H9 (cell line): ENCODE measurements around the gene DPP3. TPM values are rescaled to one million over a fixed set of nuclear protein-coding genes. Genes with fewer than 3 reads are reported as not detected.

ENCODE experiments used
- DNase-seq: peaks from one replicate; pipeline ENCODE4 v3.0.0-alpha.2; 2017
- H2AFZ ChIP-seq: one replicate; pipeline ENCODE4 v1.6.1; 2013; ENCODE audit warnings: mild to moderate bottlenecking, low read length, control low read depth, moderate library complexity
- H2AK5ac ChIP-seq: 2 replicates; pipeline ENCODE4 v1.6.1; 2013; ENCODE audit warnings: low read length, control low read depth, mixed read lengths; ENCODE audit not compliant: insufficient read length
- H2BK120ac ChIP-seq: one replicate; pipeline ENCODE4 v1.6.1; 2013; ENCODE audit warnings: low read depth, mild to moderate bottlenecking, low read length, control low read depth, inconsistent platforms; ENCODE audit not compliant: poor library complexity, severe bottlenecking
- H2BK12ac ChIP-seq: 2 replicates; pipeline ENCODE4 v1.6.1; 2013; ENCODE audit warnings: low read length, control low read depth, mixed read lengths, low read depth; ENCODE audit not compliant: insufficient read length
- H2BK15ac ChIP-seq: 2 replicates; pipeline ENCODE4 v1.6.1; 2013; ENCODE audit warnings: low read depth, low read length, control low read depth
- H2BK20ac ChIP-seq: one replicate; pipeline ENCODE4 v1.6.1; 2013; ENCODE audit warnings: low read depth, mild to moderate bottlenecking, low read length, control low read depth, inconsistent platforms; ENCODE audit not compliant: poor library complexity, severe bottlenecking
- H2BK5ac ChIP-seq: 2 replicates; pipeline ENCODE4 v1.6.1; 2013; ENCODE audit warnings: low read length, control low read depth, mixed read lengths; ENCODE audit not compliant: insufficient read length
- H3K14ac ChIP-seq: 2 replicates; pipeline ENCODE4 v1.6.1; 2013; ENCODE audit warnings: low read length, control low read depth; ENCODE audit not compliant: insufficient read depth
- H3K18ac ChIP-seq: 2 replicates; pipeline ENCODE4 v1.6.1; 2013; ENCODE audit warnings: low read depth, mild to moderate bottlenecking, mixed read lengths, low read length, control low read depth; ENCODE audit not compliant: insufficient read length
- H3K23ac ChIP-seq: 2 replicates; pipeline ENCODE4 v1.6.1; 2013; ENCODE audit warnings: low read length, control low read depth, mixed read lengths, low read depth; ENCODE audit not compliant: insufficient read length
- H3K23me2 ChIP-seq: 2 replicates; pipeline ENCODE4 v1.6.1; 2013; ENCODE audit warnings: low read depth, mild to moderate bottlenecking, mixed read lengths, low read length, control low read depth; ENCODE audit not compliant: insufficient read length, poor library complexity, severe bottlenecking
- H3K27ac ChIP-seq: 2 replicates; pipeline ENCODE4 v1.5.1; 2013; ENCODE audit warnings: low read length, control low read depth, mixed read lengths, low read depth; ENCODE audit not compliant: insufficient read length
- H3K27me3 ChIP-seq: 2 replicates; pipeline ENCODE4 v1.6.1; 2013; ENCODE audit warnings: low read length, control low read depth, inconsistent platforms; ENCODE audit not compliant: insufficient read depth
- H3K4ac ChIP-seq: 2 replicates; pipeline ENCODE4 v1.6.1; 2013; ENCODE audit warnings: low read depth, mild to moderate bottlenecking, control low read depth, inconsistent platforms, low read length, moderate library complexity
- H3K4me1 ChIP-seq: 2 replicates; pipeline ENCODE4 v1.6.1; 2013; ENCODE audit warnings: low read length, control low read depth, inconsistent platforms; ENCODE audit not compliant: insufficient read depth
- H3K4me2 ChIP-seq: 2 replicates; pipeline ENCODE4 v1.6.1; 2013; ENCODE audit warnings: low read length, control low read depth, mixed read lengths; ENCODE audit not compliant: insufficient read length, insufficient read depth
- H3K56ac ChIP-seq: 2 replicates; pipeline ENCODE4 v1.6.1; 2013; ENCODE audit warnings: low read depth, mild to moderate bottlenecking, mixed read lengths, low read length, control low read depth; ENCODE audit not compliant: insufficient read length
- H3K79me1 ChIP-seq: 2 replicates; pipeline ENCODE4 v1.6.1; 2013; ENCODE audit warnings: low read depth, mild to moderate bottlenecking, moderate library complexity, low read length, control low read depth, inconsistent platforms; ENCODE audit not compliant: insufficient read depth, poor library complexity, severe bottlenecking
- H3K79me2 ChIP-seq: 2 replicates; pipeline ENCODE4 v1.6.1; 2013; ENCODE audit warnings: low read length, control low read depth, inconsistent platforms; ENCODE audit not compliant: insufficient read depth
- H3K9ac ChIP-seq: 2 replicates; pipeline ENCODE4 v1.6.1; 2013; ENCODE audit warnings: low read length, control low read depth, mixed read lengths; ENCODE audit not compliant: insufficient read length; ENCODE audit errors: extremely low read depth
- H3K9me3 ChIP-seq: one replicate; pipeline ENCODE4 v1.6.1; 2013; ENCODE audit warnings: low read depth, low read length, inconsistent platforms; ENCODE audit not compliant: control insufficient read depth
- H3T11ph ChIP-seq: one replicate; pipeline ENCODE4 v1.6.1; 2013; ENCODE audit warnings: mild to moderate bottlenecking, low read length, control low read depth, inconsistent platforms
- H4K20me1 ChIP-seq: one replicate; pipeline ENCODE4 v1.6.1; 2013; ENCODE audit not compliant: control insufficient read depth, insufficient read length, insufficient read depth
- H4K5ac ChIP-seq: 2 replicates; pipeline ENCODE4 v1.6.1; 2013; ENCODE audit warnings: low read depth, mild to moderate bottlenecking, mixed read lengths, low read length, control low read depth; ENCODE audit not compliant: insufficient read length
- H4K8ac ChIP-seq: replicated peaks from 2 replicates; pipeline ENCODE4 v1.6.1; 2013; ENCODE audit warnings: low read length, control low read depth, mixed read lengths, low read depth; ENCODE audit not compliant: insufficient read length
- H4K91ac ChIP-seq: 2 replicates; pipeline ENCODE4 v1.6.1; 2013; ENCODE audit warnings: low read depth, mild to moderate bottlenecking, moderate library complexity, mixed read lengths, low read length, control low read depth; ENCODE audit not compliant: insufficient read length
- H3K27ac Mint-ChIP-seq, 3 experiments: 2 replicates in 2 of 3; 3 replicates in 1 of 3; pipeline ENCODE4 v1.8.0; 2020 to 2021; ENCODE audit warnings: mixed read lengths in 3 of 3, mild to moderate bottlenecking in 1 of 3, moderate library complexity in 1 of 3
- H3K27me3 Mint-ChIP-seq: 2 replicates; pipeline ENCODE4 v1.8.0; 2021; ENCODE audit warnings: low read depth, mild to moderate bottlenecking, moderate library complexity, mixed read lengths
- H3K36me3 Mint-ChIP-seq, 3 experiments: 2 replicates in 2 of 3; 3 replicates in 1 of 3; pipeline ENCODE4 v1.8.0; 2020 to 2021; ENCODE audit warnings: low read depth in 3 of 3, mixed read lengths in 3 of 3; ENCODE audit not compliant: insufficient read depth in 1 of 3
- H3K4me1 Mint-ChIP-seq, 2 experiments: 2 replicates each; pipeline ENCODE4 v1.8.0; 2020; ENCODE audit warnings: mixed read lengths in 2 of 2
- H3K4me3 Mint-ChIP-seq, 2 experiments: 2 replicates in 1 of 2; 3 replicates in 1 of 2; pipeline ENCODE4 v1.8.0; 2020 to 2021; ENCODE audit warnings: mild to moderate bottlenecking in 2 of 2, mixed read lengths in 2 of 2, moderate library complexity in 1 of 2
- H3K9me3 Mint-ChIP-seq, 2 experiments: 2 replicates in 1 of 2; 3 replicates in 1 of 2; pipeline ENCODE4 v1.8.0; 2020; ENCODE audit warnings: mild to moderate bottlenecking in 2 of 2, mixed read lengths in 2 of 2, moderate library complexity in 1 of 2
- CTCF ChIP-seq: fragments of 200-600 bp; sonication (generic); conservative IDR thresholded peaks from 3 replicates; pipeline ENCODE4 v1.8.0; 2021; ENCODE audit warnings: antibody characterized with exemption, mild to moderate bottlenecking
- WGBS: extraction: QIAGEN DNeasy Blood & Tissue Kit; methylation state at CpG from one replicate; pipeline ENCODE4 v1.1.7; 2013; ENCODE audit warnings: missing lambda C conversion rate, low lambda C conversion rate, mixed read lengths; ENCODE audit not compliant: insufficient read length; ENCODE audit errors: extremely low coverage; 5-methylcytosine and 5-hydroxymethylcytosine counted together
- total RNA-seq: library from RNA; stranded (reverse); gene quantifications from 2 replicates; pipeline ENCODE4 v1.2.1, GENCODE V29; 2021

Gene DPP3
- total RNA-seq, 1 experiment from 2014 or later: 85.3 TPM

- Histone ChIP-seq H3K9ac (no peak overlapping the region), H2AFZ (no peak overlapping the region), H3K79me2 (no peaks in the 10 kb centered on the region), H3K27me3 (no peaks in the 10 kb centered on the region), H3K14ac (no peak overlapping the region), H3K79me1 (no peaks in the 10 kb centered on the region), H2BK20ac (no peak overlapping the region), H3K23ac (no peak overlapping the region), H3K9me3 (no peaks in the 10 kb centered on the region), H2BK5ac (no peak overlapping the region), H3K4ac (no peak overlapping the region), H3K4me1 (no peaks in the 10 kb centered on the region), H2BK12ac (no peak overlapping the region), H2BK15ac (no peak overlapping the region), H3K23me2 (no peaks in the 10 kb centered on the region), H3K4me2 (no peak overlapping the region), H2AK5ac (no peak overlapping the region), H4K8ac (no peak overlapping the region), H3T11ph (no peak overlapping the region), H4K91ac (no peak overlapping the region), H4K20me1 (no peaks in the 10 kb centered on the region), H3K56ac (no peak overlapping the region), H3K18ac (no peak overlapping the region), H4K5ac (no peak overlapping the region), H2BK120ac (no peak overlapping the region), H3K27ac (no peak overlapping the region)
- Mint-ChIP-seq H3K4me1 (peaks cover 3 to 4% of the 10 kb centered on the region in 2 experiments; a peak in 3 of 4 replicates), H3K9me3 (no peaks in the 10 kb centered on the region), H3K36me3 (peaks cover 22 to 41% (median 35%) of the 10 kb centered on the region in 3 experiments; a peak in 6 of 7 replicates), H3K27ac (no peak overlapping the region), H3K4me3 (no peak overlapping the region), H3K27me3 (no peaks in the 10 kb centered on the region; the same call in 1 of the 2 replicates)
- no peak for DNase-seq
- TF ChIP-seq CTCF: no peak
- WGBS: no CpG with 5 or more reads among the region's 7 CpGs
Observed at GRCh38 chr11:66432597-66432996, 47.6 kb upstream of the DPP3 start.
